CD4-positive, alpha-beta T cell treated with Interleukin-17A for 1 hour (primary cell): ENCODE data around the gene MAP3K5.
A peak's percentile ranks its signal among the peaks of the same experiment; 100 is the strongest.

Experiments used
- DNase-seq: peaks from one replicate; pipeline ENCODE4 v3.0.0-alpha.2; 2020

MAP3K5 gene

GRCh38 chr6:136749359-136749997 lies 42.8 kb downstream of the MAP3K5 start:
- DNase-seq, result no peak

- no peak for DNase-seq
These were observed 44.8 kb downstream of the MAP3K5 start for GRCh38 chr6:136747507-136747906.

DNA sequence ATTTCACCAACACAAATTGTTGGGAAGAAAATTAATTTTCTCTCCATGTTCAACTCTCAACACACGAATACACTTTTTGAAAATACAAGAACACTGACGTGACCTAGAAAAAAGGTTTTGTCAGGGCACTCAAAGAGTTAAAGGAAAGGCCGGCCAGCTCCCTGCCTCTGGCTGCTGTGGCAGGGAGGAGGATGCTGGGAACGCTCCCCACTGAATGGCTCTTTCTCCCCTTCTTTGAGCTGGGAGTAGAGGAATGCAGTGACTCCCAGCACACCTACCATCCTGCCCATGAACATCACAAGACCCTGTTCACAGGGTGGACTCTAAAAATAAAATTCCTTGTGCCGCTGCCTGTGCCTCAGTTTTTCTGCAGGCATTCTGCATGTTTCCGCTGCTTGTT lies 47.0 kb downstream of the MAP3K5 start:
- DNase-seq, result no peak

- no peak for DNase-seq
These were observed 47.4 kb downstream of the MAP3K5 start for GRCh38 chr6:136744889-136745288.

- DNase-seq, result no peak
These were observed 50.2 kb downstream of the MAP3K5 start for GRCh38 chr6:136742125-136742524.

GRCh38 chr6:136740050-136740974 lies 52.0 kb downstream of the MAP3K5 start:
- no peak for DNase-seq

DNA sequence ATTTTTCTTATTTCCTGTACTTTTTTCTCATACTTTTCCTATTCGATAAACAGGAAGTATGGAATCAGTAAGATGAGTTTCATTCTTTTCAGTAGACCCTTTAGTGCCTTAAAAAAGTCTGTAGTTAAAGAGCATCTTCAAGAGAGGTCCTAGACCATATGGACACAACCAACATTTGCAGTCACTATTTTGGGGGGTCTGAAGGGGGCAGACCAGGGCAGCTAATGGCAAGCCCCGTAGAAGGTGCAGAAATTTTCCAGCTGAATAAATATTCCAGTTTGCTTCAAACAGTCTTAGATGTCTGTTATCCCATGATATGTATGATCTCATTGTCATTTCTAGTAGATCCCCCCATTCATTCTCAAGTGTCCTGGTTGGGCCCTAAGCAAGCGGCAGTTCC lies 52.8 kb downstream of the MAP3K5 start:
- DNase-seq, result peak; percentile 32

GRCh38 chr6:136739071-136739470 lies 53.2 kb downstream of the MAP3K5 start:
- no peak for DNase-seq

- no peak for DNase-seq
These were observed 53.6 kb downstream of the MAP3K5 start for GRCh38 chr6:136738692-136739057.

DNA sequence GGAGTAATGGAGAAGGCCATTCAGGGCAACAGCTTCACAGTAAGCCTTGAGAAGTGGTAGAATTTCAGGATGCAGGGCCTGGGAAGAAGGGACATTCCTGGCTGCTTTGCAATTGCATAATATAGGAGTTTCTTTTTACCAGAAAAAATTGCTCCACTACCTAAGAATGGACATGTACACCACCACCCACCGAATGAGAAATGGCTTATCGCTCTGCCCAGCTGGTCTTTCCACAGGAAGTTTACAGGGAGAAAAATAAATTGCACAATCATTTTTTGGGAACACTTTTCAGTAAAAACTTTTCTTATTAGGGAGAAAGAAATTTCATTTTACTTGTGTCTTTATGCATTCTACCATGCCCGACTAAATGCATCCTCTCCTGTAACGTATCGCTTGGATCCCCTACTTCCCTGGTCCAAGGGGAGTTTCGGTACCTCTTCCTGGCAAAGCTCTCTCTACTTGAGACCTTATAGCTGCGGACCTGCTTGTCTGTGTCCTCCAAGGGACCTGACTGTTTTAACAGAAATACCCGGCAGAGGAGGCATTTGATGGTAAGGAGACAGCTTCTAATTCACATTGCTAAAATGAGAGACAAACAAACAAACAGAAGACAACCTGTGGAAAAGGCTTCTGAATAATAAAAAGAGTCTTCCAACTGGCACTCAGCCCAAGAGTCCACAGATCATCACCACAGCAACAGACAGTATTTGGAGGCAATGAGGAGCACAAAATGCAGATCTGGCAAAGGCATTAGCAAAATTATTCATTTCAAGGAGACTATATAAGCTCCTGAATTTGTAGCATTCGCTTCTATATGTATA lies 54.2 kb downstream of the MAP3K5 start:
- DNase-seq, result no peak

DNA sequence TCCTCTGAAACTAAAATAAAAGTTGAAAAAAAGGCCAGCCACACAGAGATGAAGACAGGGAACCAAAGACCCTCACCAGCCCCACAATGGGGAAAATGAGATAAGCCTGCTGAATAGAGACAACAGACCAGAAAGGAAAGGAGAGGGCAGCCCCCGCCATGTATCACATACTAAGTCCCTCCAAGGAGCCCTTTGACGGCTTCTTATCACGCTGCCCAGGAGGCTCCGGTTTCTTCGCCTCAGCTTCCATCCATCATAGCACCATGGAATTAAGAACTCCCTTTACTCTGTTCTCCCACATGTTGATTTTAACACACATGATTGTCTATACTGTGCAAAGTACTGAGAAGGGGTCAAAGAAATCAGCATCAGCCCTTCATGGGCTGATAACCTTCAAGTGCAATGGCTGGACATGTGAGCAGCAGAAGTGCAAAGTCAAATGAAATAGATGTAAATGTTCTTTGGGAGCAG lies 54.9 kb downstream of the MAP3K5 start:
- no peak for DNase-seq

DNA sequence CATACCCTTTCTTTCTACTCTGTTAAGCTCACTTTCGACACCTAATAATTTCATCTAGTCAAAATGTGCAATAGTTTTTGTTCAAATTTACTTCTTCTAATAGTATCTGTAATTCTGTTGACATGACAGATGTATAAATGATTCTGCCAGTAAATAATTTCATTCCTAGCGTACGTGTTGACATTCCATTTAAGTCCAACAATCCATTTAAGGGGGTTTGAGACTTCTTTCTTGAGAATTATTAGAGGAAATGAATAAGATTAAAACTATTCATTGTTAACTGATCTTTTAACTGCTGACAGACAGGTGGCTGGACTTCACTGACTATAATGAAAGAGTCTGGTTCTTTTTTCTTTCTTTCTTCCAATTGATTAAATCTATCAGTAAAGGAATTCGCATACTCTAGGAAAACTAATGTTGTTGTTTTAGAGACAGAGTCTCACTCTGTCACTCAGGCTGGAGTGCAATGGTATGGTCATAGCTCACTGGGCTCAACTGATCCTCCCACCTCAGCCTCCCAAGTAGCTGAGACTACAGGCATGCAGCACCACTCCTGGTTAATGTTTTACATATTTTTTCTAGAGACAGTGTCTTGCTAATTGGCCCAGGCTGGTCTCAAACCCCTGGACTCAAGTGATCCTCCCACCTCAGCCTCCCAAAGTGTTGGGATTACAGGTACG lies 55.9 kb downstream of the MAP3K5 start:
- no peak for DNase-seq

- no peak for DNase-seq
These were observed 57.3 kb downstream of the MAP3K5 start for GRCh38 chr6:136734977-136735376.

DNA sequence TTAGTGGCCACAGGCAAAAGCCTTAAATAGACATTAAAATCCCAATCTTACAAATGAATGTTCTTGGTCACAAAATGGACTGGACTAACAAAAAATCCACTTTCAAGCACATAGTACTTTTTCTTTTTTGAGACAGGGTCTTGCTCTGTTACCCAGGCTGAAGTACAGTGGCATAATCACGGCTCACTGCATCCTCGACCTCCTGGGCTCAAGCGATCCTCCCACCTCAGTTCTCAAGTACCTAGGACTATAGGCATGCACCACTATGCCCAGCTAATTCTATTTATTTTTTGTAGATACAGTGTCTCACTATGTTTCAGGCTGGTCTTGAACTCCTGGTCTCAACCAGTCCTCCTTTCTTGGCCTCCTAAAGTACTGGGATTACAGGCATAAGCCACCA lies 59.4 kb downstream of the MAP3K5 start:
- no peak for DNase-seq

DNA sequence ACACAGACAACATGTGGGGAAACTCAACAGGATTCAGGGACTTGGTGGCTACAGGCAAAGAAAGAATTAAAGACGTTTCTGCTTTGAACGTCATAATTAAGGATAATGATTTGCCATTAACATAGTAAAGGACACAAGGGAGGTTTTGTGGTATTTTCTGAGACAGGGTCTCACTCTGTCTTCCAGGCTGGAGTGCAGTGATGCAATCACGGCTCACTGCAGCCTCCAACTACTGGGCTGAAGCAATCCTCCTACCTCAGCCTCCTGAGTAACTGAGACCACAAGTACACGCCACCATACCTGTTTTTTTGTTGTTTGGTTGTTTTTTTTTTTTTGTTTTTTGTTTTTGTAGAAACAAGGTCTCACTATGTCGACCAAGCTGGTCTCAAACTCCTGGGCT lies 62.4 kb downstream of the MAP3K5 start:
- DNase-seq, result no peak

DNA sequence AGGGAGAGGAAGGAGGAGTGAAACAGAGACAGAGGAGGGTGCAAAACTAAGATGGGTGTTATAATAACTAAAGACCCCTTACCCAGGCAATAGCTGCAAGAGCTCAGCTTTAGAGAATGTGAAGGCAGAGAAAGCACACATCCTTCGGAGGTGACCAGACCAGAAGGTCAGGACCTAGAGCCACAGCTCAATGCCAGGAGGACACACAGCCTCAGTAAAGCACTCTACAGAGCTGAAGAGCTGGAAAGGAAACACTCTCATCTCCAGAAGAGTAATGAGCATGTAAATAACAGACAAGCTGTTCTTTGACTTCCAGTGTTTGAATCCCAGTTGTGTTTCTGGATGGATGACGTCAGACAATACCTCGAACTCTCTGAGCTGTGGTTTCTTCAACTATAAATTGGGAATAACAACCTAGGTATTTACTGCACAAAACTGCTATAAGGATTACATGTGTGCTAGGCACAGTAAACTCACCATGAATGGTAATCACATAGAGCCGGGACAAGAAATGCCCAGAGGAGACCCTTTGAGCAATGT lies 63.2 kb downstream of the MAP3K5 start:
- DNase-seq, result no peak

GRCh38 chr6:136728033-136728939 lies 64.0 kb downstream of the MAP3K5 start:
- DNase-seq, result no peak

GRCh38 chr6:136726837-136727557 lies 65.3 kb downstream of the MAP3K5 start:
- no peak for DNase-seq

- DNase-seq, result no peak
These were observed 67.2 kb downstream of the MAP3K5 start for GRCh38 chr6:136725124-136725523.

DNA sequence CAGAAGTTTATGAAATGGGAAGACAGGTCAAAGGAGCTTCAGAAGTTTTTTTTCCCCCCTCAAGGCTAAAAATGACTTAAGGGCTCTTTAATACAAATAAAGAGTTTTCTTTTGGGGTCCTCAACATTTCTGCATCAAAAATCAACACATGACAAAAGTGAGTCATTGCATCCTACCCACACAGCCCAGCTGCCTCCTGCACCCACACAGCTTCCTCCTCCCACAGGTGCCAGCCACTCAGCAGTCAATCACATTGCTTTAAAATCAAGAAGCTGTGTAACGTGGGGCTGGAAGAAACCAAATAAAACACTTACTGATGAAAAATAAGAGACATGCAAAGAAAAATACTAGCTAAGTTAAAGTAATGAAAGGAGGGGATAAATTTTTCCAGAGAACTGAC lies 68.5 kb downstream of the MAP3K5 start:
- DNase-seq, result peak; percentile 44

GRCh38 chr6:136721467-136721866 lies 70.8 kb downstream of the MAP3K5 start:
- DNase-seq, result no peak
